SHP77 (cell line): Measurements from ENCODE around the gene FRMD4B.

Experiments used
- DNase-seq, 2 experiments: peaks; one replicate each; lab custom pipeline; 2025; lab: John Stamatoyannopoulos, UW

The FRMD4B gene

DNA sequence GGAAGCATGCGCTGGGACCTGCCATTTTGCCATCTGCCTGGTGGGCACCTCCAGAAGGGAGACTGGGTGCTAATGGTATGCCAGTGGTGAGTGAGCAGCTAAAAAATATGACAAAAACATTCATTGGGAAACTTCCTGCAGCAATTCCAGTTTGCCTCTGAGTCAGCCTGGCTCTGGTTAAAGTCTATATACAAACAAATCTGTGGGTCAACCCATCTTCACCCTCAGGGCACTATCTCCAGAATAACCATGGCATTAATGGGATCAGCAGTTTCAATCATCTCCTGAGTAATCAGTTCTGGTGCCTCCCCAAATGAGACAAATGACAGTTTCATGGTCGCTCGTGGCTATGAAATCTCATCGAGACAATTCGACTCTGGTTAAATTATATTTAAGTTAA lies 21.5 kb downstream of the FRMD4B start:
- no peak for DNase-seq

DNA sequence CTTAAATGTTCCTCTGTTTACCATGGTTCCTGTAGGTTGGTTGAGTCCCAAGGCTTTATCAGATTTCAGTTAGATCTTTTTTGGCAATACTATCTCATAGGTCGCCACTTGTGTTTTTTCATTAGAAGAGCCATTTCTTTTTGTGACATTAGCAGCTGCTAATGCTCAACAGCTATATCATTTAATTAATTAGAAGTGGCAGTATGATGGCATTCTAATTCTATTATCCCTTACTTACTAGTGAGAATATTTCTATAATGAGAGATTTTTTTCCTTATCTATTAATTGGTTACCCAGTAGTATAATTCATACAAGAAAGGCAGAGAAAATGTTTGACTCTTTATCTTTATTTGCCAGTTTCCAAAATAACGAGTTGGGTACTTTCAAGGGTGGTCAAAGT lies 25.2 kb downstream of the FRMD4B start:
- no peak for DNase-seq

GRCh38 chr3:69359916-69360315 lies 26.0 kb downstream of the FRMD4B start:
- no peak for DNase-seq

DNA sequence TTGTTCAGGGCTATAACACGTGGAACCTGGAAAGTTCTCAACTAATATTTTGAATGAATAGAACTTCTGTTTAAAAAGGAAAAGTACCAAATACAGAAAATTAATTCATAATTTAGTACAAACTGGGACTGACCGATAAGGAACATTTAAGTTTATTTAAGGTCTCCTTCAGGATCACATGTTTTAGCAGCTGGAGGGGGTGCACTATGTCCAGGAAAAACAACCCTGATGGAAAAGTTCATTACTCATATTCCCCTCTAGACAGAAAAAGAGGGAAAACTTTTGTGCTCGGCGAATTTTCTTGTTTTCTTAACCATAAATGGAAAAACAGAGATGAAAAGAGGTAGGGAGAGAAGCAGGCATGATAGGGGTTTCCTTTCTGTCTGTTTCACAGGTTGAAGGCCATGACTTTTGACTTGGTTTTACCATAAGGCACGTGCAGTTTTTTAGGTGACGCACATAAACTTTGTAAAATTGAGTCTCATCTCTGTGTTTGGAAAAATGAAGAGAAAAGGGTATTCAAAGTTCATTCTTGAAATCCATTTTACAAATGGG lies 26.5 kb downstream of the FRMD4B start:
- no peak for DNase-seq

GRCh38 chr3:69357196-69357595 lies 28.7 kb downstream of the FRMD4B start:
- DNase-seq: no peak

- DNase-seq: no peak
These were observed 30.9 kb downstream of the FRMD4B start for GRCh38 chr3:69354948-69355347.

DNA sequence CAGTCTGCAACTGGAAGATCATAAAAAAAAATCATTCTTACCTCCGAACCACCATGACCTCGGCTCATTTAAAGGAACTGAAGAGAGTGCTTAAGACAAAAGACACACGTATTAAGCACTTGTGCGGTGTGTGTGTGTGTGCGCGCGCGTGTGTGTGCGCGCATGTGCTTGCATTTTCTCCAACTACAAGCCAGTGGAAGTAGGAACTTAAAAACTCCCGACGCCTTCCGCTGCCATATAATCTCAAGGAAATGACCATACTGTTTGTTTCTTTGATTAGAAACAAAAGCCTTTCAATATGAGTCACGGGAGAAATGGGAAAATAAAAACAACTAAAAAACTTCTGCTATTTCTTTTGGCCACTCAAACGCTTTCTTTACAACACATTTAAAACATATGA lies 32.4 kb downstream of the FRMD4B start:
- no peak for DNase-seq

DNA sequence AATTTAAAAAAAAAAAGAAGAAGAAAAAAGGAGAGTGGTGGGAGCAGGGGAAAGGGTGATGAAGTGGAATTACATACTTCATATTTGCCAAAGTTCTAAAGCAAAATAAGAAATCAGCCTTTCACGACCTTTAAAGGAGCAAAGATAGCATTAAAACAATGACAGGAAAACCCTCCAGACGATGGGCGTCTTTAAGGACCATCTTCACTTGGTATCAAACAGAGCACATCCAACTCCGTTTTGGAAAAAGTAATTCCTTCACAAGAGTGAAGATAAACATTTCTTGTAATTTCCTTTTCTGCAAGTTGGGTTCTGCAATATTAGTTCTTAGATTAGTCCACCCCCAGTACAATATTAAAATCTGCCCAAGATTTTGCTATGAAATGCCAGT lies 32.8 kb downstream of the FRMD4B start:
- DNase-seq: no peak

- no peak for DNase-seq
These were observed 33.4 kb downstream of the FRMD4B start for GRCh38 chr3:69352305-69353087.

GRCh38 chr3:69343875-69344274 lies 42.0 kb downstream of the FRMD4B start:
- no peak for DNase-seq

GRCh38 chr3:69342074-69342473 lies 43.8 kb downstream of the FRMD4B start:
- DNase-seq: no peak

- DNase-seq: no peak
These were observed 46.1 kb downstream of the FRMD4B start for GRCh38 chr3:69339760-69340159.

DNA sequence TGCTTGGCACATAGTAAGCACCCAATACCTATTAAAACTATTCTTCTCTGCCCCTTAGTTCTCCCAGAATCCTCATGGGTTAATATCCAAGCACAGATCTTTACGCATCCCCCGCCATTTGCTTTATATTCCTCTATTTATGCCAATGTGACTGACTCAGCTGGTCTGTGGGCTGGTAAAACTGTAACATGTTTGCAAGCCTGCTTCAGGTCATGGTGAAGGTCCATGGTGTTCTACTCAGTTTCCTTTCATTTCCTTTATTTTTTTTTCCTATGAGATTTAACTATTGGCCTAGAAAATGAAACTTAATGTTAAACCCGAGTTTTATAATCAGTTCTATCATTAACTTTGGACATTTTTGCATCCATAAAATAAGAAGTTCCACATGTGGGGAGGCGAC lies 47.0 kb downstream of the FRMD4B start:
- no peak for DNase-seq

DNA sequence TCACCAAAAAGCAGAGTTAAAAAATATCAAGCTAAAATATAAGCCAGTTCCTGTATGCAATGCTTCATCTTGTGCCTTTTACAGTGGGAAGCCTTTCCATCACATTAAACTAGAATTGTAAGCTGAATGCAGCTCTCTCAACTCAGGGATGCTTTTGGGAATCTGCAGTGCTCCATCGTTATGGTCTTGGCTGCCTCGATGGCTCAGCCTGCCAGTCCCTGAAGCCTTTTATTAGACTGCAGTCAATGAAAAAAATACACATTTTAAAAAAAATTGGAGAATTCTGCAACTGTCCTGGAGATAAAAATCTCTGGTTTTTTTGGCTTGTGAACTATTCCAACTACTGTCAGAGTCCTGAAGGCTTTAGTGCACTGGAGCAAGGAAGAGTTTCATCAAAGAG lies 53.0 kb downstream of the FRMD4B start:
- DNase-seq: no peak

DNA sequence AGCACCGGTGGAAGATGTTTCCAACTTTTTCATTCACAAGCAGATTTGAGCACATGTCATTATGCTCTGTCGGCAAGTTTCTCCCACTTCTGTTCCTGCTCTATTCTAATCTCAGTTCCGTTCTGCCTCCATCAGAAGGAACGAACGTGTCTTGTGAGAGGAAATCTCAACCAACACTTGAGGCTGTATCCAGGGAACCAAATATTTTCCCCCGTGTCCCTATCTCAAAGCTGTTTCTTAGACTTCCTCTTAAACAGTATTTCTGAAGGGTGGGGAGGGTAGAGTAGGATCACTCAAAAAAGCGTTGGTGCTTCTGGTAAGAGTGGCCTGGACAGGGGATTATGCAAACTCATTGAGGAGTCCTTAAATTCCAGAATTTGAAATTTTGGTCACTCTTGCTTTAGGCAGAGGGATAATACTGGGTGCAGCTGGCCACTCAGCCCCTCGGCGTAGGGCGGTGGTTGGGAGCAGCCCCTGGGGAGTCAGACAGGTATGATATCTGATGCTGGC lies 54.9 kb downstream of the FRMD4B start:
- DNase-seq: no peak

- DNase-seq: no peak
These were observed 56.0 kb downstream of the FRMD4B start for GRCh38 chr3:69329892-69330291.

DNA sequence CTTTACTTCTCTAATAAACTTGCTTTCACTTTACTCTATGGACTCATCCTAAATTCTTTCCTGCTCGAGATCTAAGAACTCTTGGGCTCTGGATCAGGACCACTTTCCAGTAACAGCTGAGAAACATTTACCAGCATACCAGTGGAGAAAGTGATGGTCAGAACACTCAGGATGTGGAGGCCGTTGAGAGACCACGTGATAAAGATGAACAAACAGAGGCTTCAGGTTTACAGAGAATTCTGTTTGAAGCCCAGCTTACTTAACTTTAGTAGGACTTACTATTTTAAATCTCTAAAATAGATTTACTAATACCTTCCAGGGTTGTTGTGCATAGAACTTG lies 57.0 kb downstream of the FRMD4B start:
- DNase-seq: no peak

- DNase-seq: no peak
These were observed 57.6 kb downstream of the FRMD4B start for GRCh38 chr3:69328103-69328962.

DNA sequence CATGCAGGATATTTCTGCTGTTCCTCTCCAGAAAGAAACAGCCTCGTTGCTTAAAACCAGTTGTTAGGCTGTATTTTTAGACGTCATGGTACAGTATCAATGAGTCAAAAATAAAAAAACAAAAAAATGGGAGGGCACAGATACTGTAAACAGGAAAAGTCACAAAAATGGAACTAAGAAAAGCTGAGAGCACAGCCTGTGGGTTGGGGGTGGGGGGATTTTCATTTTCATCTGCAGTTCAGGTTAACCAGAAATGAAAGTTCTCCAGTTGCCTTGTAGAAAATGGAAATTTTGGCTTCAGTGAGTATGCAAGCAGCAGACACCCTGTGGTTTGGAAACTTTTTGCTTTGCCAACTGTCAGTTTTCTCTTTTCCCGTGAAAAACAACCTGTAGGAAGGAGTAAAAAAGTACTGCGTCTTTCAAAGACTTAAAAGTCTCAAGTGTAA lies 59.0 kb downstream of the FRMD4B start:
- no peak for DNase-seq

- no peak for DNase-seq
These were observed 60.7 kb downstream of the FRMD4B start for GRCh38 chr3:69325151-69325550.

DNA sequence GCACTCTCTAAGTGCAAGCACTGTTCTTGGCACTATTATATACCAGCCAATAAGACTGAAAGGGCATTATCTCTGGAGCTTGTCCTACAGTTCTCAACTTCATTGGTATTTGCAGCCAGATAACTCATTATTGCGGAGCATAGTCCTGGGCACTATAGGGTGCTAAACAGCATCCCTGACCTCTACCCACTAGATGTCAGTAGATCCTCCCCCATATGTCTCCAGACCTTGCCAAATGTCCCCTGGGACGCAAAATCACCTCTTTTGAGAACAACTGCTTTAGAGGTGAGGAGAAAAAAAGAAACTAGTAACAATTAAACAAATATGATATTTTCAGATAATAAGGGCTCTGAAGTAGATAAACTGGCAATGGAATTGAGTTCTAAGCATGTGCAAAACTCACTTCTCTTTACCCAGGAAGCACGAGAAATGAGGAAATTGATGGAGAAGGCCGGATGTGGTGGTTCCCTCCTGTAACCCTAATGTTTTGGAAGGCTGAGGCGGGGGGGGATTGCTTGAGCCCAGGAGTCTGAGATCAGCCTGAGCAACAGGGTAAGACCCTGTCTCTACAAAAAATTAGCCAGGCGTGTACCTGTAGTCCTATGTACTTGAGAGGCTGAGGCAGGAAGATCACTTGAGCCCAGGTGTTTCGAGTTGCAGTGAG lies 61.4 kb downstream of the FRMD4B start:
- DNase-seq: no peak

DNA sequence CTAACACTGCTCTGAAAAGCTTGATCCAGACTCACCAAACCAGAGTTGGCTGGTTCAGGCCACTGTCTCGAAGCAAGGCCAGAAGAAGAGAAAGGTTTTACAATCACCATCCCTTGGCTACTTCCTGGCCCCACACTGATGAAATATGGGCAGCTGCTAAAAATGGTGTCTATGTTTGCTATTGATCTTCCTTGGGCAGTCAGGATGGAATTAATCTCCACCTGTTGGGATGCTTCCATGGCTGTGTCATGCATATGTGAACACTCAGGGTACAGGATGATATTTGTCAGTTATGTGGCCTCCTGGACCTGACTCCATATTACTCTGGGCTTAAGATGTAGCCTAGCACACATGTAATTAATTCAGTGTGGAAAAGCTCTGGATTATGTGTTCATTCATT lies 61.9 kb downstream of the FRMD4B start:
- no peak for DNase-seq
